ENCODE measurements around the gene ADAD2.

Gene ADAD2

GRCh38 chr16:84177741-84178073, 13.2 kb upstream of the ADAD2 start:
- DNase-seq = no peak

- no peak for DNase-seq
These were observed 12.7 kb upstream of the ADAD2 start for GRCh38 chr16:84178146-84178765.

DNA sequence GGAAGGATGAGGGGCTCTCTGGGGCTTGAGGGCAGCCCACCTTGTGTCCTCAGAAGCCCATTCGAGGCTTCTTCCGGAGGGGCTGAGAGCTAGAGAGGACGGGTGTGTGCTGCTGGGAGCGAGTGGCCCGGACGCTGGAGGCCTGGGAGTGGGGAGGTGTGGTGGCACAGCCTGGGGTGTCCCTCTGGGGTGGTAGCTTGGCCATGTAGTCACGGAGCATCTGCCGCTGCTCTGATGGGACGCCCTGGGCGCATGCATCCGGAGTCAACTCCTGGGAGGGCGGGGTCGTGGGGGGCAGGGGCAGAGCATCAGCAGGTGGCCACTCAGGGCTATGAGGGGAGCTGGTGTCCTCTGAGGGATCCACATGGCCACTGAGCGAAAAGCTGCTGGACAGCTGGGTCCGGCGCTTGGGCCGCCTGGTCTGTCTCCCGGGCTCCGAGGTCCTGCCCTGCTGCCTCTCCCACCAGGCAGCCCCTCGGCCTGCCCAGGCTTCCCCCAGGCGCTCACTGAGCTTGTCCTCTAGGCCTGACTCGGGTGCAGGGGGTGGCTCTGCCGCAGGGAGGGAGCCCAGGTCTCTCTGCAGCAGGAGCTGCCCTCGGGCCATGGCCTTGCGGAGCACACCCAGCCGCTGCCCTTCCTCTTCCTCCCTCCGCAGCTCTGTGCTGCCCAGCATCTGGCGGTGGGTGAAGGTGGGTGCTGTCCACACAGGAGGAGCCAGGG, 11.9 kb upstream of the ADAD2 start:
- DNase-seq = no peak

- no peak for DNase-seq
These were observed 11.2 kb upstream of the ADAD2 start for GRCh38 chr16:84179612-84180320.

DNA sequence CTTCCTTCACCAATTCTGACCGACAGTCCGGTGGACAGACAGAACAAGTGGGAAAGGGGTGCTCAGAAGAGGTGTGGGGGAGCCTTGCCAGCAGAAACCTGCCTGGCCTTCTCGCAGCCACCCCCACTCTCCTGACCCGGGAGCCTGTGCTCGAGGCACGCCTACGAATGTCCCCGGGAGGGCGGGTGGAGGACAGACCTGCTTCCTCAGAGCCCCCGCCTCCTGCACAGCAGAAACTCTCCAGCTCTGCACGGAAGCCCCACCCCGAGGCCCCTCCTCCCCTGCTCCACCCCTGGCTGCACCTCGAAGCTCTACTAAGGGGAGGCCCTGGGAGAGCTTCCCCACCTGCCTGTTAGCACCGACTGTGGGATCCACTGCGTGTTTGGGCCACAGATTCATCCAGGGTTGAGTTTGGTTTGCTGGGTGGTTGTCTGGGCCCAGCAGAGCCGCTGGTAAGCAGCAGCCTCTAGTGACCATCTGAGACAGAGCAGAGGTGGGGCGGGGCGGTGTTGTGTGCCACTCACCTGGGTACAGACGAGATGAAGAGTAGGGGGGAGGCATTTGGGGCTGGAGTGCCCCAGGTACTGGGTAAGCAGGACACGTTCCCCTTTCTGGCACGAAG, 10.3 kb upstream of the ADAD2 start:
- DNase-seq = no peak

- DNase-seq = no peak
These were observed 9.6 kb upstream of the ADAD2 start for GRCh38 chr16:84181144-84181915.

DNA sequence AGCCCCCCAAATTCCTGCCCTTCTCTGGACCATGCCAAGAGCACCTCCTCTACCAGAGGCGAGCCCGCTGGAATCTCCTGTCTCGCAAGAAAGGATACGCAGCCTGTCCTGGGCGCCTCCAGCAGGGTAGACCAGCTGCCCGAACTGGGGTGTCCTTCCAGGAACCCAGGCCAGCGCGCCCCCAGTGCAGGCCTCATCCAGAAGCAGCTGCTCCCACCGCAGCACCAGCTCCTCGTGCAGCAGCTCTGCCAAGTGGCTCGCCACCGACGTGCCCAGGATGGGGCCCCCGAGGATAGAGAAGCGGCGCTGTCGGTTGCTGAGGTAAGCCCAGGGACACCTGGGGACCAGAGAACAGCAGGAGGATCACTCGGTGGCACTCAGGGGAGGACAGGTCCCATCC, 8.9 kb upstream of the ADAD2 start:
- DNase-seq = no peak

GRCh38 chr16:84182680-84183571, 8.0 kb upstream of the ADAD2 start:
- no peak for DNase-seq

DNA sequence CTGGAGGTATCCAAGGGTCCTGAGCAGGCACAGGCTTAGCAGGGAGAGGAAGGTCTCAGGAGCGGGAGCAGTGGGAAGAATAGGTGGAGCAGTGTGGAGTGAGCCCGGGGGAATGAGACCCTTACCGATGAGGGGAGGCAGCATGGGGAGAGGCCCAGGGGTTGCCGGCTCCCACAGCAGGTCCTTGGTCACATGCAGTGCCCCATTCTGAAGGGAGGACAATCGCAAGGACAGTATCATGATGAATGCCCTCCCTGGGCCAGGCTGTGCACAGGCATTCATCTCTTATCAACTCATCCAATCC, 7.4 kb upstream of the ADAD2 start:
- DNase-seq = no peak

DNA sequence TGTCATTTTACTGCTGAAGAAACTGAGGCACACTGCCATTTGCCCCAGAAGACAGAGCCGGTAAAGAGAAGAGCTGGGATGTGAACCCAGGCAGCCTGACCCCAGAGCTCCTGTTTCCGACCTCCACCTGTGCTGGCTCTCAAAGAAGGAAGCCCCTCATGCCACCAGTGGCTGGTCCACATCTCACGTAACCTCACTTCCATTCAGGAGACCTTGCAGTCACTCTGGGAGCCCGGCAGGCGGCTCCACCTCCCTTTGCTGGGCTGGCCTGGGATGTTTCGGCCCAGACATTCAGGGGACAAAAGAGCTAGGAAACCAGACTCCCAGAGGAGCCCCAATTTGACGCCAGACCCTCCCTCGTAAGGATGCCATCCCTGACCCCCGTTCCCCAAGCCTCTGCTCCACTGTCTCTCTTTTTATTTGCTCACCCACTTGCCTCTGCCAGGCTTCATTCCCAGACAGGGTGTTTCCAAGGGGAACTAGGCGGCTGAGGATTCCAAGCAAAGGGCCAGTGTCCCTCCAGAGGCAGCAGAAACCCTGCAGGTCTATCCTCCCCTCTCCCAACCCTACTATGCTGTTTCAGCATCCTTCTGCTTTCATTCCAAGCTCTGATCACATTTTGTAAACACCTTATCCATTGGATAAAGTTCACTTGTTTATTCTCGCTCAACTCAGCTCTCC, 6.9 kb upstream of the ADAD2 start:
- no peak for DNase-seq

DNA sequence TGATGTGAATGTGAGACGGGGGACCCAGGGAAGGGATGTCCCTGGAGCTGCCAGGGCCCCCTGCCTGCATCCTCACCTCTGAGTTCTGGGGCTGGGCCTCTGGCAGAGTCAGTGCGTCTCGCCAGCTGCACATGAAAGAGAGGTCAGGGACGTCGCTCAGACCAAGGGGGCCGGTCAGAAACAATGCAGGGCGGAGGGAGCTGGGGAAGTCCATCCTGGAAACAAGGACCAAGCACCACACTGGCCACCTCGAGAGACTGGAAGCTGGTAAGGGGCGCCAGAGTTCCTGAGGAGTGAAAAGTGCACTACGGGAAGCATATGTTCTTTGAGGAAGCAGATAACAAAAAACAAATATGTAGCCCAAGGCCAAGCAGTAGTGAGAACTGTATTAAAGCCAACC, 6.2 kb upstream of the ADAD2 start:
- DNase-seq = no peak

GRCh38 chr16:84186685-84187437, 4.1 kb upstream of the ADAD2 start, which contains the start of gene TAF1C:
Gene TAF1C (minus strand): TSS chr16:84187057. CDS start chr16:84184988, 2,069 bp downstream.
- DNase-seq = peak; percentile 88

- no peak for DNase-seq
These were observed 509 bp downstream of the ADAD2 start for GRCh38 chr16:84191466-84191865.

- no peak for DNase-seq
These were observed 2.5 kb downstream of the ADAD2 start for GRCh38 chr16:84193480-84193879.

DNA sequence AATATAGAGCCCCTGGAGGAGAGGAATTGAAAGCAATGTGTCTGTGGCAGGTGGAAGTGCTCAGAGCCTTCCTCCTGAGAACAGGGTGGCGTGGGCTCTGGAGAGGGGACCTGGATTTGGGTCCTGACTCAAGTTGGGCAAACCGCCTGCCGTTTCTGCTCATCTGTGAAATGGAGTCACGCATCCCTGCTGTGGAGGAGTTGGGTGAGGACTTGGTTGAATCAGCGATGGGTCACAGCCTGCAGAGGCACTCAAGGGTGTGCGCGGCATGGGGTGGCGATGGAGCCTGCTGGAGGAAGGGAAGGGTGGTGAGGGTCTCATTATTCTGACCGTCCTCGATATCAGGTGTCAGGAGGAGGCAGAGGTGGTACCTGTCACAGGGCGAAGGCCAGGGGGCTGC, 3.1 kb downstream of the ADAD2 start:
- no peak for DNase-seq

DNA sequence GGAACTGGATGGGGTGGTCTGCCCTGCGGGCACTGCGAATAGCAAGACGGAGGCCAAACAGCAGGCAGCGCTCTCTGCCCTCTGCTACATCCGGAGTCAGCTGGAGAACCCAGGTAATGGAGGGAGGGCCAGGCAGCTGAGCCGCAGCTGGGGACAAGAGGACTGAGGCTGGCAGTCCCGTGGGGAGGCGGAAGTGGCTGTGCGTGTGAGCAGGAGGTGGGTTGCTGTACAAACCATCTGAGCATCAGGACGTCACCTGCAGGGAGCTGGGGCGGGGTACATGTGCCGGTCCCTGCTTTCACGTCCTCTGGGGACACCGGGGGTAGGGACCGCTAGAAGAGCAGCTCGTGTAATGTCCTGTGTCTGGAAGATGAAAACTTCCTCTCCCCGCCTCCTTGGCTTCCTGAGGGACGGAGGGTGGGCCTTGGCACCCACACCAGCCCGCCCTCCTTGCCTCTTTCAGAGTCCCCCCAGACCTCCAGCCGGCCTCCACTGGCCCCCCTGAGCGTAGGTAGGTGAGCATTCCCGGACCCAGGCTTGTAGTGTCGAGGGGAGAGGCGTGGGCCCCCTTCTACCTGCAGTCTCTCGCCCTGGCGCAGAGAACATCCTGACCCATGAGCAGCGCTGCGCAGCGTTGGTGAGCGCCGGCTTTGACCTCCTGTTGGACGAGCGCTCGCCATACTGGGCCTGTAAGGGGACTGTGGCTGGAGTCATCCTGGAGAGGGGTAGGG, 3.7 kb downstream of the ADAD2 start:
- DNase-seq = no peak

DNA sequence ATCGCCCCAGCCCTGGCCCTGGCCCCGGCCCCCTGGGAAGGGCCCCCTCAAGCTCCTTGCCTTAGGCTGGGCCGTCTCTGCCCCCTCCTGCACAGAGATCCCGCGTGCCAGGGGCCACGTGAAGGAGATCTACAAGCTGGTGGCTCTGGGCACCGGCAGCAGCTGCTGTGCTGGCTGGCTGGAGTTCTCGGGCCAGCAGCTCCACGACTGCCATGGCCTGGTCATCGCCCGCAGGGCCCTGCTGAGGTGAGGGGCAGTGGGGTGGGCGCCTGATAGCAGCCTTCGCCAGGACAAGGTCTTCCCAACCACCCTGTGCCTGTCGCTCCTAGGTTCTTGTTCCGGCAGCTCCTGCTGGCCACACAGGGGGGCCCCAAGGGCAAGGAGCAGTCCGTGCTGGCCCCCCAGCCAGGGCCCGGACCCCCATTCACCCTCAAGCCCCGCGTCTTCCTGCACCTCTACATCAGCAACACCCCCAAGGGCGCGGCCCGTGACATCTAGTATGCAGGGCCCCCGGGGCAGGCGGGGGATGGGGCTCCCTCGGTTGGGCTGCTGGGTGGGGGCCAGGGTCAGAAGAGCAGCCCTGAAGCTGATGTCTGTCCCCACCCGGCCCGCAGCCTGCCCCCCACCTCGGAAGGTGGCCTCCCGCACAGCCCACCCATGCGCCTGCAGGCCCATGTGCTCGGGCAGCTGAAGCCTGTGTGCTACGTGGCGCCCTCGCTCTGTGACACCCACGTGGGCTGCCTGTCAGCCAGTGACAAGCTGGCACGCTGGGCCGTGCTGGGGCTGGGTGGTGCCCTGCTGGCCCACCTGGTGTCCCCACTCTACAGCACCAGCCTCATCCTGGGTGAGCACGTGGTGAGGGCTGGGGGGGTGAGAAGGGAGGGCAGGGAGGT, 4.5 kb downstream of the ADAD2 start:
- no peak for DNase-seq

DNA sequence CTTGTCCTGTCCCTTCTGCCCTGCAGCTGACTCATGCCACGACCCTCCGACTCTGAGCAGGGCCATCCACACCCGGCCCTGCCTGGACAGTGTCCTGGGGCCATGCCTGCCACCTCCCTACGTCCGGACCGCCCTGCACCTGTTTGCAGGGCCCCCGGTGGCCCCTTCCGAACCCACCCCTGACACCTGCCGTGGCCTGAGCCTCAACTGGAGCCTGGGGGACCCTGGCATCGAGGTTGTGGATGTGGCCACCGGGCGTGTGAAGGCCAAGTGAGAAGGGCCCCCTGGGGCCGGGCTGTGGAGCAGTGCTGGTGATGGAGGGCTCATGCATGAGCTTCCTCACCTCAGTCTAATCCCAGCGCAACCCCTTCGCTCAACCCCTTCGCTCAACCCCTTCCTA, 5.1 kb downstream of the ADAD2 start:
- no peak for DNase-seq

Measured in activated CD4-positive, alpha-beta T cell treated with anti-CD3 and anti-CD28 coated beads for 4 hours (primary cell).